Stomach (tissue), 4 donors: ENCODE measurements around the gene CRYBG2.

Source experiments
- CTCF ChIP-seq, 7 experiments: fragments of 450-650 bp in 4 of 7; fragments of 200-600 bp in 3 of 7; sonication (generic) in 3 of 7; IDR thresholded peaks; one replicate each; pipeline ENCODE4 v1.5.1; 2016 to 2019; ENCODE audit warnings: antibody characterized with exemption in 7 of 7, control low read depth in 2 of 7, mild to moderate bottlenecking in 1 of 7
- POLR2AphosphoS5 ChIP-seq, 3 donors: sonication (generic); formaldehyde crosslinking; IDR thresholded peaks; one replicate each; pipeline ENCODE4 v1.6.1; 2016; ENCODE audit warnings: antibody characterized with exemption in 3 of 3

GRCh38 chr1:26277261-26277661, 76.7 kb downstream of the CRYBG2 start:
- TF ChIP-seq CTCF (IDR thresholded peaks at IDR 0.05) = no peak
- peak in 2 of 3 donors; percentile 42 to 48 for TF ChIP-seq POLR2AphosphoS5 (IDR thresholded peaks at IDR 0.05)
